Measurements from ENCODE around the gene PXK.

- TF ChIP-seq CTCF (conservative IDR thresholded peaks at IDR 0.05) (no peak), ZFX (IDR thresholded peaks at IDR 0.05) (no peak)
Observed at GRCh38 chr3:58353722-58354553, 21.2 kb downstream of the PXK start.
